HG02678 (cell line): ENCODE results near the gene LIN52.

Experiments
- ATAC-seq: cut with Tn5 transposase; IDR thresholded peaks from one replicate; pipeline ENCODE4 v1.9.1; 2021; ENCODE audit warnings: mild to moderate bottlenecking, moderate library complexity; ENCODE audit not compliant: unreplicated experiment

LIN52 gene

GRCh38 chr14:74084277-74085046, at the start of gene LIN52, which contains the start of gene ALDH6A1:
TSS of gene LIN52 (plus strand) at chr14:74084956. CDS start at chr14:74084975, 19 bp downstream.
TSS of gene ALDH6A1 (minus strand) at chr14:74084453. CDS start at chr14:74084394, 59 bp downstream.
- ATAC-seq = peak; percentile 89

DNA sequence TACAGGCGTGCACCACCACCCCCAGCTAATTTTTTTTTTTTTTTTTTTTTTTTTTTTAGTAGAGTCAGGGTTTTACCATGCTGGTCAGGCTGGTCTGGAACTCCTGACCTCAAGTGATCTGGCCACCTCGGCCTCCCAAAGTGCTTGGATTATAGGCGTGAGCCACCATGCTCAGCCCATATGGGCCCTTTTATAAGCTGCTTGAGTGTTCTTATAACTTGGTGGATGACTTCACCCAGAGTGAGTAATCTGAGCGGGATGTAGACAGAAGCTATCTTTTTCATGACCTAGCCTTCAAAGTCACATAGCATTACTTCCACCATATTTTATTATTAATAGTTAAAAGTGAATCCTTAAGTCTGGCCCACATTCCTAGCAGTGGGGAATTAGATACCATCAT, 49.2 kb upstream of the LIN52 start:
- no peak for ATAC-seq

- ATAC-seq = no peak
Measured at GRCh38 chr14:74038020-74038859, 46.5 kb upstream of the LIN52 start.

DNA sequence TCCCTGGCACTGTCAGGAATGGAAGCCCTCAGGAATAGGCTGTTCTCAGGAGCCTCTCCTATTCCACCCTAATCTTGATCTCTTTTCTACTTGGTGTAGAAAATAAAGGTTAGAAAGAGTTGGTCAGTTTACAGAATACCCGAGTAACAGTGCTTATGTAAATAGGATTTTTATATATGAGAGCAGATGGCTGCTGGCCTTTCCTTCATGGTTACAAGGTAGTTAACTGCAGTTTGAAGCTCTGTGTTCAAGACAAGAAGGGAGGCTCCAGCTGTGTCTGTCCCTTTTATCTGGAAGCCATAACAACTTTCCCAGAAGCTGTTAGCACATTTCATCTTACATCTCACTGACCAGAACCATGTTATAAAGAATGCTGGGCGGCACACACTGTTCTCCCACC, 42.5 kb upstream of the LIN52 start:
- ATAC-seq = no peak

GRCh38 chr14:74045522-74045921, 39.2 kb upstream of the LIN52 start:
- no peak for ATAC-seq

DNA sequence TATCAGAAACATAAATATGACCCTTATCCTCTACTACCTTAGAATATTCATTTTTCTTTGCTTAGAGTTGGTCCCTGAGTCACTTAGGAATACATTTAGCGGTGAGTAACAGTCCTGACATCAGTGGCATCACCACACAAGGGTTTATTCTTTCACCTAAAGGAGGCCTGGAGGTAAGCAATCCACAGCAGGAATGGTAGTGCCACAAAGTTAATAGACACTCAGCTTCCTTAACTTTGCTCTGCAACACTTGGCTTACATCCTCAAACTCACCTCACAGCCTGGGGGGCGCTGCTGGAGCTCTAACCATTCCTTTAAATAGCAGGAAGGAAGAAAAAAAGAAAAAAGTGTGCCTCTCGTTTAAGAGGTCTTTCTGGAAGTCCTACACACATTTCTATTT, 36.5 kb upstream of the LIN52 start:
- ATAC-seq = no peak

GRCh38 chr14:74049876-74050495, 34.8 kb upstream of the LIN52 start:
- no peak for ATAC-seq

GRCh38 chr14:74062809-74063150, 22.0 kb upstream of the LIN52 start:
- no peak for ATAC-seq

DNA sequence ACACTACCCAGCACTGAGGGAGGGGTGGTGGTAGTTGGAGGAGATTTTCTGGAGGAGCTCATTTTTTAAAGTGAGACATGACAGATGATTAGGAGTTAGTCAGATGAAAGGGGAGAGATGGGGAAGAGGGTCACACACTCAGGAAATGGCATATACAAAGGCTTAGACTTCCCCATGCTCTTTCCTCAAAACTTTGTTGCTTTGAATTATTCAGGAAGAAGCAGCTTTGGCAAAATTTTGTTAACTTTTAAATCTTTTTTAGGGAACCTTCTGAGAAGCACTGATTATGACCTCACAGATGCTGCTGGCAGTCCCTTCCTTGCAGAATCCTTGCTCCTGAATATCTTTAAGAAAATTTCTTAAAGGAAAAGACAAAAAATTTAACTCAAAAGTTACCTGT, 20.3 kb upstream of the LIN52 start:
- ATAC-seq = no peak

- ATAC-seq = no peak
Measured at GRCh38 chr14:74064883-74065282, 19.9 kb upstream of the LIN52 start.

DNA sequence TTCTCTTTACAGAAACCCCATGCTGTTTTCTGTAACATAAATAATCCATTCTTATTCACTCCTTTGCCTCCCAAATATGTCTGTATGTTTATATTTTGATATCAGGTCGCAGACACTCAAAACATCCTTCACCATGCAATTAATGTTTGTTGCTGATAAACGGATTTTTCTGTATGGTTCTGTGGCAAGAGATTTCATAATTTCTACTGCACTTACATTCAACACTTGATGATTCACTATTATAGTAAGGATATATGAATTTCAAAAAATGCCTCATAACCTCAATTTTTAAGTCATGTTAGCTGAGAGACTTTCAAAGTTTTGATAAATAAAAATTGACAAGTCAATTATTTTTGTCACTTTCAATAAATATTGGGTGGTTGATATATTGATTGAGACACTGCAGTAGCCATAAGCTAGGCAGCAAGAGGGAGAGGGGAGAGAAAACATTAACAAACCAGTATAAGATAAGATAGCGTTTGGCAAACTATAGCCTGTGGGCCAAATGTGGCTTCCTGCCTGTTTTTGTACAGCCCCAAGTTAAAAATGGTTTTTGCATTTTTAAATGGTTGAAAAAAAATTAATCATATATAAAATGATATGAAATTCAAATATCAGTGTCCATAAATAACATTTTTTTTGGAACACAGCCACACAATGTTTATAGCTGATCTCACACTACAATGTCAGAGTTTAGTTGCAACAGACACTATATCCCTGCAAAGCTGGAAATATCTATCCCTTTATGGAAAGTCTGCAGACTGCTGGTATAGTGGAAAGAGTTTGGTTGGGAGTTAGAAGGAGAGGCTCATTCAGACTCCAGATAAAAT, 18.8 kb upstream of the LIN52 start:
- no peak for ATAC-seq

DNA sequence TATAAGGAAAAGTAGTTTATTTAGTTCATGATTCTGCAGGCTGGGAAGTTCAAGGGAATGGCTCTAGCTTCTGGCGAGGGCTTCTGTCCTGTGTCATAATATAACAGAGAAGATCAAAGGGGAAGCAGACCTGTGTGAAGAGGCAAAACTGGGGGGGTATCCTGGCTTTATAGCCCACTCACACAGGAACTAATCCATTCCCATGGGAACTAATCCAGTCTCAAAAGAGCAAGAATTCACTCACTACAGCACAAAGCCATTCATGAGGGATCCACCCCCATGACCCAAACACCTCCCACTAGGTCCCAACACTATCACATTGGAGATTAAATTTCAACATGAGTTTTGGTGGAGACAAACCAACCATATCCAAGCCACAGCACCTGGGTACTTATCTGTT, 7.4 kb upstream of the LIN52 start:
- no peak for ATAC-seq

DNA sequence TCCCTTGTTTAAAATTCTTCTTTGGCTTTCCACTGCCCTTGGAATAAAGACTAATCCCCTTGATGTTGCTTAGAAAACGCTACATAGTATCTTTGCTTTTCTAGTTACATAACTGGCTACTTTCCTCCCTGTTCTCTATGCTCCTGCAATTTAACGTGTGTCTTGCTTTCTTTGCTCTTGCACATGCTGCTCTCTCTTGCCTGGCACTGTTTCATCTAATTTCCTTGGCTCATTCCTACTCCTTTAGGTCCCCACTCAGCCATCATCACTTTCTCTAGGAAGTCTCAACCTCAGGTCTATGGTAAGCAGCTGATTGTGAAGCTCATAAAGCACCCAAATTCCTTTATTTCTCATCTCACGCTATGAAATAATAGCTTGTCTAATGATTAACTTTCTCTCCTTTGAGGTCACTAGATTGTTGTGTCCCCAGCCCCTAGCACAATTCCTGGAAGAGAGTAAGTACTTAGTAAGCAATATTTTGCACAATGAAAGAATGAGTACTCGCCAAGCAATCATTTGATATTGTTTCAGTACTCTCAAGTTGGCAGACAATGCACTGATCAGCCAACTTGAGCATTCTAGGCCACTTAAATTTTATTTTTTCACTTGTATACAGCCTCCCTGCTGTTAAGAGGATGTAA, 3.8 kb upstream of the LIN52 start:
- ATAC-seq = no peak

GRCh38 chr14:74081491-74081890, 3.3 kb upstream of the LIN52 start:
- no peak for ATAC-seq

- no peak for ATAC-seq
Measured at GRCh38 chr14:74083161-74083560, 1.6 kb upstream of the LIN52 start.

DNA sequence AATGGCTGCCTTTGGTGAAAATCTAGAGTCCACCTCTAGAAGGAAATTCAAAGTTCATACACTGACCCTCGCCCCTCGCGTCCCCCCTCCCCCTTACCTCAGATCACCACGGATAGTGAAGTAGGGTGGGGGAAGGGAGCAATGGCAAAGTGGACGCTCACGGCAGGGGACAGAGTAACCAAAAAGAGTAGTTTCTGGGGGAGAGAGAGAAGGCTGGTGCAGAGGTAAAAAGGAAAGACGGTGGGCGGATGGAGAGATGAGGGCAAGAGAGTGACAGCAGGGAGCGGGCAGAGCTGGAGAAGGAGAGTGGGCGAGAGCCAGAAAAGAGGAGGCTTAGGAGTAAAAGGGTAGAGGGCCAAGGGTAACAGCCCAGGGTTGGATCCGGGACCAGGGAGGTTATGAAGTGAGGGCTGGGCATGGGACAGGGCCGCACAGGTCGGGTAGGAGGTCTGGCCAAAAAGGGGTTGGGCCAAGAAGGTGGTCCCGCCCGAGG, 926 bp upstream of the LIN52 start:
- ATAC-seq = peak; percentile 9

DNA sequence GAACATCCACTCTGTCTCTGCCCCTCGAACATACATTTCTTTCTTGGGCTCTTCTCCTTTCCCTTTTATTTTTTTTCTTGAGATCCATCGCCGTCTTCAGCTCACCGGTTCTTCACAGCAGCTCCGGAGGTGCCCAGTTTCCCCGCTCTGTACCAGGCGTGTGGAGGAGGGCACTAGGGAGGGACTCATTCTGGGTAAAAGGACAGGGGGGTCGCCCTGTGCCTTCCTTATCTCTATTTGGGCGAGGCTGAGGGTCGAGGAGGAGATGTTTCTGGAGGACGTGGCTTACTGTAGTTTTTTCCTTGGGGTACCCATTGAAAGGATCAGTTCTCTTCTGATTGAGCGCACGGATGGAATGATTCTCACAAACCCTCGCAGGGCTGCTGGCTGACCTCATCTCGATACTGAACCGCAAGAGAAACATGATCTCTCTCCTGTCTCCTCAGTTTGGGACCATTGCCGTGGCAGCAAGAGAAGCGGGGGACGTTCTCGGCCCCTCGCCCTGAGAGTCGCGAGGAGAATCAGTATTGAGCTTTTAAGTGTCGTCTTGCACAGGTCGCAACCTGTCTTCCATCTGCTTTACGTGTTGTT, 386 bp downstream of the LIN52 start:
- no peak for ATAC-seq

DNA sequence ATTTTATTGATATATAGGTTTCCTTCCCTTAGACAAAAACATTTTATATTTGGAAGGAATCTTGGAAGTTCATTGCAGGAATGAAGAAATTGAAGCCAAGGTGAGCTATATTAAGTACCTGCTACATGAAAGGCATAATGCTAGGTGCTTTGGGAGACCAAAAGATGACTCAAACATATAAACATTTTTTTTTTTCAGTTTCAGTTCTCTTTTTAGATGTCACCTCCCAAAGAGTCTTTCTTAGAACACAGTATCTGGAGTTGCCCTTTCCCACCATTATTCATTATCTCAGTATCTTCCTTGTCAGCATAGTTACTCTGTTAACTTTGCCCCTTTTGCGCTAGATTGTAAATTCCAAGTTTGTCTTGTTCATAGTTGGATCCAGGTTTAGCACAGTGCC, 1.1 kb downstream of the LIN52 start:
- no peak for ATAC-seq

DNA sequence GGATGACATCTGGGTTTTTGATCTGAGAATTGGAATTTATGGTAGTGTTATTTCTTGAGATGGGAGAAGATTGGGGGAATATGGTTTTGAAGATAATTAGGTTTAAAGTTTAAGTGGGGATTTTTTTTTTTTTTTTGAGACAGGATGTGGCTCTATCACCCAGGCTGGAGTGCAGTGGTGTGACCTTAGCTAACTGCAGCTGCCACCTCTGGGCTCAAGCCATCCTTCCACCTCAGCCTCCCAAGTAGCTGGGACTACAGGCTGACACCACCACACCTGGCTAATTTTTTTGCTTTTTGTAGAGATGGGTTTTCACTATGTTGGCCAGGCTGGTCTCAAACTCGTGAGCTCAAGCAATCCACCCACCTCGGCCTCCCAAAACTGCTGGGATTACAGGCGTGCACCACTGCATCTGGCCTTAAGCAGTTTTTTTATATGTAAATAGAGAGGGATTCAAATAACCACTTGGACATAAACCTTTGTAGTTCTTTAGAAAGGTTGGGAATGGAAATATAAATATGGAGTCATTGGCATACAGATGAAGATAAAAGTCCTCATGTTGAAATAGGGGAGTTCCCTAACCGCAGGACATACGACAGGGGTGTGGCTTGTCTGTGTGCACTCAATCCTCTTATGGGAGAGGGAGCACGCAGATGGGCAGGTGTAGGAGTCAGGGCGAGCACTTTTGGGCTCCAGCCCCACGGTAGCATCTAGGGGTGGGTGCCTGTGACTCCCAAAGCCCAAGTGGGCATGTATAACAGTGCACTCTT, 4.7 kb downstream of the LIN52 start:
- no peak for ATAC-seq
